Rectal smooth muscle tissue (tissue), 1 donor: ENCODE data around the gene PSMB11.

Source experiments
- H3K27ac ChIP-seq: one replicate; pipeline ENCODE4 v1.7.0; 2013; ENCODE audit warnings: low read depth, low read length, inconsistent platforms
- H3K27me3 ChIP-seq: one replicate; pipeline ENCODE4 v1.7.0; 2013; ENCODE audit warnings: low read length; ENCODE audit not compliant: control insufficient read depth, insufficient read depth
- H3K36me3 ChIP-seq: one replicate; pipeline ENCODE4 v1.7.0; 2013; ENCODE audit warnings: low read length; ENCODE audit not compliant: control insufficient read depth, insufficient read depth
- H3K4me1 ChIP-seq: one replicate; pipeline ENCODE4 v1.7.0; 2013; ENCODE audit warnings: low read length; ENCODE audit not compliant: control insufficient read depth, insufficient read depth
- H3K4me3 ChIP-seq: one replicate; pipeline ENCODE4 v1.7.0; 2013; ENCODE audit warnings: low read length
- H3K9ac ChIP-seq: one replicate; pipeline ENCODE4 v1.7.0; 2013; ENCODE audit warnings: low read length

The PSMB11 gene

DNA sequence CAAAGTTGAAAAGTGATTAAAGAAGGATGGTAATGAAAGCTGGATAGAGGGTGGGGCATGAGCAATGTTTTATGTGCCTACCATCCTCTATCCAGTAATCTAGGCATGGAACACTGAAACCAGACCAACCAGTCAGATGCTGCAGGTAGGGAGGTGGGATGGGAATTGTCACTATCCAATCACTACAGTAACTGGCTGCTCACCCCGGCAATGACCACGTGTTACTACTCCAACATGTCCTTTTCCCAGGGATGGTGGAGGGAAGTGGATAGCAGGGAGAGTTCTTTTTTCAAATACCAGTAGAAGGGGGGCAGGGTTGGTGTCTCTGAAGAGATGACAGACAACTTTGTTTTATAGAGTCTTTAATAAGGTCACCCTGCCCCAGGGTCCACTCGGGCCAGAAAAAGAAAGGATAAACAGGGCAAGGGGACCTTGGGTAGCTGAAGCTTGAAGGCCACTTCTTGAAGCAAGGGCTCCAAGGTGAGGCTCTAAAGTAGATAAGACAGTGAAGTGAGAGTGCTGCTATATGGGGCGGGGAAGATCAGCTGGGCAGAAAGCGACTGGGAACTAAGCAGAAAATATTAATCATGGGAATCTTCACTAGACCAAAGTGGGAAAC lies 30.0 kb downstream of the PSMB11 start:
- H3K27me3 ChIP-seq = no peaks in the 10 kb centered on the region
- H3K9ac ChIP-seq = peak overlapping the region; percentile 29
- peaks cover 33% of the 10 kb centered on the region for H3K36me3 ChIP-seq
- peaks cover 16% of the 10 kb centered on the region for H3K4me1 ChIP-seq
- peak overlapping the region; percentile 77 for H3K4me3 ChIP-seq
- peak overlapping the region; percentile 75 for H3K27ac ChIP-seq

DNA sequence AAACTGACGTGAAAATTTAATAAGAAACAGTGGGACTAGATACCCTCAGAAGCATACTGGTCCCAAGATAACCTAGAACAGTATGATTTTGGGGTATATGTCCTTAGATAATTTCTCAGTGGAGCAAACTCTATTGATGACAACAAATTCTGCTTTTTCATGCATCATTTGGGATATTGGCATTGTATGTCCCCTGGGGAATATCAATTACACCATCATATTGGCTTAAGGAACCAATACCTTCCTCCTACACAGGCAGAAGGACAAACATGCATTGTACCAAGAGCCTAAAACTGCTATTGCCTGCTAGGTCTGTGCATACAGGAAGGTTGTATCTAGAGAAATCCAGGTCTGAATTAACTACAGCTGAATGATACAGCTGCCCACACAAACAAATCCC lies 32.9 kb downstream of the PSMB11 start:
- no peak overlapping the region for H3K27ac ChIP-seq
- H3K4me1 ChIP-seq = peaks cover 16% of the 10 kb centered on the region
- H3K9ac ChIP-seq = no peak overlapping the region
- H3K36me3 ChIP-seq = peaks cover 41% of the 10 kb centered on the region
- no peaks in the 10 kb centered on the region for H3K27me3 ChIP-seq
- no peak overlapping the region for H3K4me3 ChIP-seq

DNA sequence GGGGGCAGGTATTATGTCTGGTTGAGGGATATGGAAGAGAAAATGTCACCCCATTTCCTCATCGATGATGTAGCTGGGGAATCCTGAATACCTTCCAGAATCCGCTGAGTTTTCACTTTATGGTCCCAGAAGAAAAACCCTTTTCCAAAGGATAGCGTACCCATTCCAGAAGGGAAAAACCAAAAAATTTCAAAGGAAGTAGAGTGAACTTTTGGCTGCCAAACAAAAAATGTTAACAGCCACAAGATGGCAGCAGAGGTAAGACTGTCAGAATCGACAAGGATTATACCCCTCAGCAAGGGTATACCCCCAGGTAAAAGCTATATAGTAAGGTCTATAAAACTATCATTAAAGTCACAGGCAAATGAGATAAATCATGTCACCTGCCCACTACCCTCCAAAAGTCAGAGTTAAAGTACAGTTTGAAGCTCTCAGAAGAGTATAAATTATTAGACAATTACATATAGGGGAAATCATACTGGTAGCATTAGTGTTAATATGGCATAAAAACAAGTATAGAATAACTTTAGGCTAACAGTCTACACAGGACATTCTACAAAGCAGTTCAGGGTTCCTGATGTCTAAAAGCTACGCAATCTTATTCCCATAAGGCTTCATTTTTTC lies 34.9 kb downstream of the PSMB11 start:
- no peak overlapping the region for H3K27ac ChIP-seq
- no peak overlapping the region for H3K4me3 ChIP-seq
- H3K9ac ChIP-seq = no peak overlapping the region
- peaks cover 55% of the 10 kb centered on the region for H3K36me3 ChIP-seq
- no peaks in the 10 kb centered on the region for H3K27me3 ChIP-seq
- peaks cover 7% of the 10 kb centered on the region for H3K4me1 ChIP-seq

DNA sequence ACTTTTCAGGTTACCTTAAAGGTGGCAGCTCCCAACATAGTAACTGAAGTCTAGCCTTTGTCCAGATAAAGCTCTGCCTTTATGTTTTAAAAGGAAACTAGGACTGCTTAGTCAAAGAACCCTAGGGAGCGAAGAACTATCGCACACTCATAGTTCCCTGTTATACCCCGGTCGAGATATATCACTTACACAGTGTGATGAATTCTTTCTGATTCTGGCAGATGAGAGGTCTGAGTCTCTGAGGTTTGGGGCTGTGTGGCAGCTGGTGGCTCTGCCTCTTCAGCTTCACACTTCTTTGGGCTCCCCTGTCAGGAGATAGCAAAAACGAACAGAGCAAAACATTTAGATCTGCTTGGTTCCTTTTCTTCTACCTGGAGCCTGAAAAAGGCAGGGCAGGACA lies 36.0 kb downstream of the PSMB11 start:
- Histone ChIP-seq H3K27ac (no peak overlapping the region), H3K4me3 (no peak overlapping the region), H3K9ac (no peak overlapping the region), H3K27me3 (no peaks in the 10 kb centered on the region), H3K36me3 (peaks cover 53% of the 10 kb centered on the region), H3K4me1 (no peaks in the 10 kb centered on the region)

DNA sequence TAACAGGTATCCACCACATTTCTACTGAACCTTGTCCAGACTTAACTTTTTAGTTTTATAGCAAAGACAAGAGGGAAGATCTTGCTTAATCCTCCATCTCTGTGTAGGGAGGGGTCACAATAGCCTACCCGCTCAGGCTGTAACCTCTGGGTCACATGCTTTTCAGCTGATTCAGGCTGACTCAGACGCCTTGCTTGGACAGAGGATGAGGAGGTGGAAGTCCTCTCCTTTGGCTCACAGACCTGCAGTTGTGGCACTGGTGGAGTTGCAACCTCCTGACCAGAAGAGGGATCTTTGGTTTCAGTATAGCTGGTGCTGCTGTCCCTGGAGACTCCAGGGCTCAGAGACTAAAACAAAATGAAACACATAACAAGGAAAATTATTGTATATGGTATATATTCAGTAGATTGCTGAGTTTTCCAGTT lies 36.7 kb downstream of the PSMB11 start:
- H3K4me3 ChIP-seq = no peak overlapping the region
- H3K27ac ChIP-seq = no peak overlapping the region
- H3K27me3 ChIP-seq = no peaks in the 10 kb centered on the region
- no peak overlapping the region for H3K9ac ChIP-seq
- no peaks in the 10 kb centered on the region for H3K4me1 ChIP-seq
- H3K36me3 ChIP-seq = peaks cover 52% of the 10 kb centered on the region

DNA sequence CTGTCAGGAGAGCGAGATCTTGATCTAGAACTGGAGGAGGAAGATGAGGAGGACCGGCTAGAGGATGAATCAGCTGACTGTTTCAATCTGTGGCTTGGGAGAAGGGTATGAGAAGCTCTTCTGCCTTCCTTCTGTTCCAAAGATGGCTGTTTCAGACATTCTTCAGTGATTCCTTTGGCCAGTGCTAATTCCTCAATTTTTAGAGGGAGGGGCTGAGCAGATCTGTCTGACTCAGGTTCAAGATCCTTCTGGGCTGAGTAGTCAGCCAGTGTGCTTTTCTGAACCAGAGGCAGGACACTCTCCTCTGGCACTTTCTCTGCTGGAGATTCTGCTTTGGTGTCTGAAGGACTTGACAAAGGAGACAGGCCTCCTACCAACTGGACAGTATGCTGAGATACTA lies 37.7 kb downstream of the PSMB11 start:
- Histone ChIP-seq H3K27ac (no peak overlapping the region), H3K9ac (no peak overlapping the region), H3K36me3 (peaks cover 49% of the 10 kb centered on the region)

DNA sequence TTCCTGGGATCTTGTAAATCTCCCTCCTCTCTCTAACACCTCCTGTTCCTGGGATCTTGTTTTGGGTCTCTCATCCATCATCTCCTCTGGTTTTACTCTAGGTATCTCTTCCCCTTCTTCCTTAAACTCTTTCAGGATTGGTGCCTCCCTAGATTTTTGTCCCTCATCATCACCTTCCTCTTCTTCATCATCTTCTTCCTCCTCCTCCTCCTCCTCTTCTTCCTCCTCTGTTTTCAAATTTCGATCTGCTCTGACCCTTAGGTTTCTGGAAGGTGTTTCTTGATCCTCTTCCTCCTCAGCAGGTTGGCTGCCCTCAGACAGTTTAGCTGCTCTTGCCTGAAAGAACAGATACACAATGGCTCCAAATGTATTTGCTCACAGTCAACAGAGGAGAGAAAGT lies 38.5 kb downstream of the PSMB11 start:
- no peaks in the 10 kb centered on the region for H3K4me1 ChIP-seq
- peaks cover 47% of the 10 kb centered on the region for H3K36me3 ChIP-seq
- no peak overlapping the region for H3K4me3 ChIP-seq
- H3K27me3 ChIP-seq = no peaks in the 10 kb centered on the region
- H3K9ac ChIP-seq = no peak overlapping the region
- H3K27ac ChIP-seq = no peak overlapping the region

More for the DNA sequence above, 37.7 kb downstream of the PSMB11 start:
- H3K4me3 ChIP-seq = no peak overlapping the region
- no peaks in the 10 kb centered on the region for H3K4me1 ChIP-seq
- H3K27me3 ChIP-seq = no peaks in the 10 kb centered on the region

DNA sequence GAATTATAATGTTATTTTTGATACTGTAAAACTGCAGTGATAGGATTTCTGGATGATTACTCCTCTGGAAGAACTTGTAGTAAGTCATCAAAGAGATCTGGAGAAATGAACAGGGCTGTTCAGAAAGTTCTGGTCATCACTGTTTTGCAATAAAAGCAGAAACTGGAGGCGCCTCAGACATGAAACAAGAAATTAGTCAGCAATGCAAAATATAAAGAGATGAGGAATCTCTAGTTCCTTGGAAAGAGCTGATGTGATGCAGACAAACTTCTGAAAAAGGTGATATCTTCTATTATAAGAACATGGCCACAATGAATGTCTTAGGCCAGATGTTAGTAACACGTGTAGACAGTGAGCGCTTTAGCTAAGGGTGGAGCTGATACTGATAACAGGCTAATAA lies 43.4 kb downstream of the PSMB11 start:
- Histone ChIP-seq H3K27ac (no peak overlapping the region), H3K36me3 (peaks cover 39% of the 10 kb centered on the region), H3K4me1 (no peaks in the 10 kb centered on the region), H3K27me3 (no peaks in the 10 kb centered on the region), H3K9ac (no peak overlapping the region), H3K4me3 (no peak overlapping the region)

DNA sequence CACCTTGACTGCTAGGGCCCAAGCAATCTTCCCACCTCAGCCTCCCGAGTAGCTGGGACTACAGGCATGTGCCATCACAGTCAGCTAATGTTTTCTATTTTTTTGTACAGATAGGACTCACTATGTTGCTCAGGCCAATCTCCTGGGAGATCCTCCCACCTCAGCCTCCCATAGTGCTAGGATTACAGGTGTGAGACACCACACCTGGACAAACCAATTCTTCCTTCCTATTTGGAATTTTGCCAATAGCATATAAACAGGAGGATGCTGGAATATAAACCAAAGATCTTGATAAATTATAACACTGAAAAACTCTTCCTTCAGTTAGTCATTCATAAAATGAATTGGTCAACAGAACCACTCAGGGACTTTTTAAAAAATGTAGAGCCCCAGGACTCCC lies 44.6 kb downstream of the PSMB11 start:
- no peaks in the 10 kb centered on the region for H3K27me3 ChIP-seq
- H3K36me3 ChIP-seq = peaks cover 35% of the 10 kb centered on the region
- H3K4me1 ChIP-seq = no peaks in the 10 kb centered on the region
- no peak overlapping the region for H3K9ac ChIP-seq
- no peak overlapping the region for H3K4me3 ChIP-seq
- no peak overlapping the region for H3K27ac ChIP-seq

DNA sequence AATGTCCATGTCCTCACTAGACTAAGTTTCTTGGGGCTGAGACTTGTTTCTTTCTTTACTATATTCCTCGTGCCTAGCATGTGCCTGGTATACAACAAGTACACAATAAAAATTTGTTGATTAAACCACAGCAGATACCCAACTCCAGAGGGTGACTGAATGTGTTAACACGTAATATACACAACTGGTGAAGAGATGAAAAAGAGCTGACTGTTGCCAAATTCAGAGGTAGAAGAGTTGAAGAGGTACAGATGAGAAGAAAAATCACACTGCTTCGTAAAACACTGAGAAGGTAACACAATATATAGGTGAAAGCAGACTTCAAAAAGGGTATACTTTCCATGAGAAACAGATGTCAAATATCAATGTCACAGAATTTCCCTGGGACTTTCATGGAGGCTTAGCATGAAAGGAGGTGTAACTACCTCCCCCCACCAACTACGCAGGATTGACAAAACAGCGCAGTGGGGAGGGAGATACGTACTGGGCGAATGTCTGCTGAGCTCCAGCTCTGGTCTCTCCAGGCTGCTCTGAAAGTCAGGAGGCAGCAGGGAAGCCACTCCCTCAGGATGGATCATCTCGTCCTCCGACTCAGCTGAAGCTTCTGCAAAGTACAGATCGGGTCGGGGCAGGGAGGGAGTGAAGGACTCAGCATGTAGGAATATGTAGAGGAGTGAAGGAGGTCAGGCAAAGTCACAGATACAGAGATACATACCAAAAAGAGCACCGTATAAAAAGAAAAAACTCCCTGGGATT lies 47.7 kb downstream of the PSMB11 start:
- H3K4me1 ChIP-seq = peaks cover 12% of the 10 kb centered on the region
- H3K36me3 ChIP-seq = peaks cover 37% of the 10 kb centered on the region
- no peak overlapping the region for H3K27ac ChIP-seq
- no peaks in the 10 kb centered on the region for H3K27me3 ChIP-seq
- H3K9ac ChIP-seq = no peak overlapping the region
- no peak overlapping the region for H3K4me3 ChIP-seq

DNA sequence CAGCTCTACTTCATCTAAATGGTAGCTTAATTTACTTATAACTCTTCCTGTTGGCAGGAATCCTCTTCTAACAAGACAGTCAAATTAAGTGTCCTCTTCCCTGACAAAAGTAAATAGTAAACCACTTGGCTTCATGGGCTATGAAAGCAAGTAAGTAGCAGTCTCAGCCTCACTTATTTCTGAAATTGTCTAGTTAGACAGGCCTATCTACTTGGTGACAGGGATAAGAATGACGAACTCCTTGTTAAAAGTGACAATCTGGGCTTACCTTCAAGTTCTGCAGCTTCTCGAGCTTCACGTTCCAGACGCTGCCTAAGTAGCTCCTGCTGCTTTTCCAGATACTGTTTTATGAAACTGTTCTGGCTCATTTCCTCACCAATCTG lies 48.2 kb downstream of the PSMB11 start:
- Histone ChIP-seq H3K4me1 (peaks cover 12% of the 10 kb centered on the region), H3K27ac (no peak overlapping the region), H3K27me3 (no peaks in the 10 kb centered on the region), H3K9ac (no peak overlapping the region), H3K4me3 (no peak overlapping the region), H3K36me3 (peaks cover 37% of the 10 kb centered on the region)

DNA sequence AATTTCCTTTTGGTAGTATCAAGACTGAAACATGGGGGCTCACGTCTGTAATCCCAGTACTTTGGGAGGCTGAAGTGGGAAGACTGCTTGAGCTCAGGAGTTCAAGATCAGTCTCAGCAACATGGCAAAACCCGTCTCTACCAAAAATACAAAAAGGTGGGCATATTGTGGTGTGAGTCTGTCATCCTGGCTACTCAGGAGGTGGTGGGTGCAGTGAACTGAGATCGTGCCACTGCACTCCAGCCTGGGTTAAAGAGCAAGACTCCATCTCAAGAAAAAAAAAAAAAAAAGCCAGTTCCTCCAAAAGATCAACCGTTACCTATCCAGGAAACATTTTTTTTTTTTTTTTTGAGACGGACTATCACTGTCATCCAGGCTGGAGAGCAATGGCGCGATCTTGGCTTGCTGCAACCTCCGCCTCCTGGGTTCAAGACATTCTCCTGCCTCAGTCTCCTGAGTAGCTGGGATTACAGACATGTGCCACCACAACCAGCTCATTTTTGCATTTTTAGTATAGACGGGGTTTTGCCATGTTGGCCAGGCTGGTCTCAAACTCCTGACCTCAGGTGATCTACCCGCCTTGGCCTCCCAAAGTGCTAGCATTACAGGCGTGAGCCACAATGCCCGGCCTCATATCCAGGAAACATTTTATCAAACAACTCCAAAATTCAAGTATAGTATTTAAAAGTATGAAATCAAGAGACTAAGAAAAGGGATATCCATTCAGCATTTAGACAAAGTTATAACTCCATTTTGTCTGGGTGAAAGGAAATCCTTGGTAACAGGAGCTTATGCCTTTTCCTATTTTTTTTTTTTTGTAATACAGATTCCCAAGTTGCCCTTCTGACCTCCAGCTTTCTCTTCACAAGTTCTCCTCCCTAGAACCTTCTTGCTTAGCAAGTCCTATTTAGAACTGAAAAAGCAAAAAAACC lies 49.5 kb downstream of the PSMB11 start:
- Histone ChIP-seq H3K27me3 (no peaks in the 10 kb centered on the region), H3K4me3 (no peak overlapping the region), H3K27ac (no peak overlapping the region), H3K36me3 (peaks cover 30% of the 10 kb centered on the region), H3K9ac (no peak overlapping the region), H3K4me1 (peaks cover 13% of the 10 kb centered on the region)
